HG03354 (cell line): Measurements from ENCODE around the gene POTEJ.
"Not testable (repeated sequence)": the region's sequence is repeated elsewhere in the genome, so short reads cannot be mapped to it uniquely, and the experiment has no call there.

ENCODE experiments used
- ATAC-seq: cut with Tn5 transposase; IDR thresholded peaks from one replicate; pipeline ENCODE4 v1.9.1; 2021; ENCODE audit warnings: mild to moderate bottlenecking; ENCODE audit not compliant: unreplicated experiment, poor library complexity, severe bottlenecking

POTEJ gene

GRCh38 chr2:130599926-130600325 is 11.3 kb upstream of the POTEJ start:
- ATAC-seq: not testable (repeated sequence)

GRCh38 chr2:130601648-130602302 is 9.5 kb upstream of the POTEJ start:
- not testable (repeated sequence) for ATAC-seq

DNA sequence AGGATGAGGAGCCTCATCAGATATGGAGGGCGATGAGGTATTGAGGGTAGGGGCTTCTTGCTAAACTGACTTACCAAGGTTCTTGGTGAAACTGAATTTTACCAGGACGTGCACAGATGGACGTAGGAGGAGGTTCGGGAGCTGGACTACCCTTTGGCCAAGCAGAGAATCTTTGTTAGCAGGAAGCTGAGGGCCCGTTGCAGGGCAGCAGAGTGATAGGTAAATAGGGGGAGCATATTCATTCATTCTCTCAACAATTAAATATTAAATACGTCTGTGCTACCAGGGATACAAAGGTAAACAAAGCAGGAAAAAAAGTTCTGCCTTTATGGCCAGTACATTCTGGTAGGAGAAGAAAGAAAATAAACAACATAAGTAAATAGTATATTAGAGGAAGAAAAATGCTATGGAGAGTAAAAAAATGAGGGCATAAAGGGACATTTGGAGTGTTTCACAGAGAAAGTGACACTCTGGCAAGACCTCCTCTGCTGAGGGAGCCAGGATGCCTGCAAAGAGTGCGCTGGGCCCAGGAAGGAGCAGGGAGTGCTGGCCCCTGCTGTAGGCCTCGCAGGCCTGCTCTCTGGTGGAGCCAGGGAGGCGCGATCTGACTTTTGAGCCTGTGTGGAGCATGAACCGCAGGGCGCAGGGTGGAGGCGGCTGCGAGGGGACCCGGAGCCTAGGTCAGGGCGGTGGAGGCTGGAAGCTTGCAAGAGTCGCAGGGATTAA is 2.8 kb upstream of the POTEJ start:
- ATAC-seq: not testable (repeated sequence)

DNA sequence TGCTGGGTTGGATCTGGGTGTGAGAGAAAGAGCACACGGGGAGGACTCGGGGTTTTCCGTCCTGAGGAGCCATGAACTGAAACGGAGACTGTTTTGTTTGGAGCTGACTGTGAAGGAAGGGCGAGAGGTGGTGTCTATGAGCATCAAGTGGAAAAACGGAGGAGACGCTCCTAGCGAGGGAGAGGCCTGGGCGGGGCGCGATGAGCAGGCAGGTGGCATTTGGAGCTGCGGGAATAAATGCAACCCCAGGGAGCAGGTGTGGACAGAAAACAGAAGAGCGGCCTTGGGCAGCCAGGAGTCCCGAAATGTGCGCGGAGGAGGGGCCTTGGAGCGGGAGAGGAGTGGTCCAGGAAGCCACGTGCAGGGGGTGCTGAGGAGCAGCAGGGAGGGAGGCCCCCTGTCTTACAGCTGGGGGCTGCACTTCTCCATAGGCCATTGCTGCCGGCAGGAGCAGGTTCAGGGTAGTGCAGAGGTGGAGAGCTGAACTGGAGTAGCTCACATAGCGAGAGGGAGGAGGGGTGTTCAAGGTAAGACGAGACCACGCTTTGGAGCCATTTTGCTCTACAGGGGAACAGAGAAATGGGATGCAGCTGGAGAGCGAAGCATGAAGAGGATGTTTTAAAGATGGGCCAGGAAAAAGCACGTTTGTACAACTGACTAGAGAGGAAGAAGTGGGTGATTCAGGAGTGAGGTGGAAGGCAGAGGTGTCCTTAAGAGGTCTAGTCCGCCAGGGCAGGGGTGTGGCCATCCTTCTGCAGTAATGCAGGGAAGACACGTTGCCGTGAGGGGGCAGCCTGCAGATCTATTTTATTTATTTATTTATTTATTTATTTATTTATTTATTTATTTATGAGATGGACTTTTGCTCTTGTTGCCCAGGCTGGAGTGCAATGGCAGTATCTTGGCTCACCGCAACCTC is 2.0 kb upstream of the POTEJ start:
- ATAC-seq: not testable (repeated sequence)

DNA sequence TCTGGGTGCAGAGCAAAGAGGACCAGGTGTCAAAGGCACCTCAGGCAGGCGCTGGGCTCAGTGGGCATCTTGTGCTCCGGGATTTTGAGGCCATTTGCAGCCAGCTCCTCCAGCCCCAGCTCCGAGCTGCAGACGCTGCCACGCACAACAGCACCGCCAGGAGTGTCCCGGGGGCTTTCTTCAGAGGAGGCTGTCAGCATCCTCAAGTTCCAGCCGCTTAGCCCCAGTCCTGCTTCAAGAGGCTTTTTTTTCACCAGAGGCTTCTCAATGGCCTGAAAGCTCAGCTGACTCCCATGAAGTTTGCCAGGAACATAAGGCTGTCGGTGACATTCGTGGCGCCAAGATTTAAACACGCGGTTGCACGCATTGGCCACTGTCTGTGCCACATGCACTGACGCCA is 754 bp upstream of the POTEJ start:
- not testable (repeated sequence) for ATAC-seq

GRCh38 chr2:130628784-130629475 is 17.7 kb downstream of the POTEJ start:
- not testable (repeated sequence) for ATAC-seq

DNA sequence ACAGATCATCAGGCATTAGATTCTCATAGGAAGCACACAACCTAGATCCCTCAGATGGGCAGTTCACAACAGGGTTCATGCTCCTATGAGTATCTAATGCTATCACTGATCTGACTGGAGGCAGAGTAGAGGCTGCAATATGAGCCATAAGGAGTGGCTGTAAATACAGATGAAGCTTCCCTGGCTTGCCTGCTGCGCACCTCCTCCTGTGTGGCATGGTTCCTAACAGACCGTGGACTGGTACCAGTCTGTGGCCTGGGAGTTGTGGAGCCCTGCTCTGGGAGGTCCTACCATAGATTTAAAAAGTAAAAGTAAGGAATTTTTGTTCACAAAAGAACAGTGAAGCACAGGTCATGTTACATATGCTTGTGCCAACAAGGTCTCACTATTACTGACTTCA is 27.7 kb downstream of the POTEJ start:
- not testable (repeated sequence) for ATAC-seq

GRCh38 chr2:130641688-130642087 is 30.4 kb downstream of the POTEJ start:
- ATAC-seq: not testable (repeated sequence)

- not testable (repeated sequence) for ATAC-seq
These were observed 38.0 kb downstream of the POTEJ start for GRCh38 chr2:130649285-130649684.

DNA sequence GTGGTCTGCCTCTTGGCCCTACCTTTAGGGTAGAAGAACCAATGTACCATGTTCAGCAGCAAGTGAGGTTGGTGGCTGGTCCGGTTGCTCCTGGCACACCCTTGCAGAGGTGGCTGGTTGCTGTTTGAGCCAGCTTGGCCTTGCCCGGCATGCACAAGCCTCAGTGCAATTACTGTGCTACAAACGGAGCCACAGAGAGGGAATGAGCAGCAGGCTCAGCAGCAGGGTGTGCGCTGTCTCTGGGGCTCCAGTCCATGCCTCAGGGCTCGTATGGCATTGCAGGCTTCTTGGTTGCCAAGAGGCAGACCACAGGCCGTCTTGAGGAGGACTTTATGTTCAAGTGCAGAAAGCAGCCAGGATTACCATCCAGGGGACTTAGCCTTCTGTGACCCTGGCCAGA is 53.3 kb downstream of the POTEJ start:
- ATAC-seq: not testable (repeated sequence)

- not testable (repeated sequence) for ATAC-seq
These were observed 54.4 kb downstream of the POTEJ start for GRCh38 chr2:130665596-130665995.

- ATAC-seq: not testable (repeated sequence)
These were observed 56.3 kb downstream of the POTEJ start for GRCh38 chr2:130667516-130667915.

DNA sequence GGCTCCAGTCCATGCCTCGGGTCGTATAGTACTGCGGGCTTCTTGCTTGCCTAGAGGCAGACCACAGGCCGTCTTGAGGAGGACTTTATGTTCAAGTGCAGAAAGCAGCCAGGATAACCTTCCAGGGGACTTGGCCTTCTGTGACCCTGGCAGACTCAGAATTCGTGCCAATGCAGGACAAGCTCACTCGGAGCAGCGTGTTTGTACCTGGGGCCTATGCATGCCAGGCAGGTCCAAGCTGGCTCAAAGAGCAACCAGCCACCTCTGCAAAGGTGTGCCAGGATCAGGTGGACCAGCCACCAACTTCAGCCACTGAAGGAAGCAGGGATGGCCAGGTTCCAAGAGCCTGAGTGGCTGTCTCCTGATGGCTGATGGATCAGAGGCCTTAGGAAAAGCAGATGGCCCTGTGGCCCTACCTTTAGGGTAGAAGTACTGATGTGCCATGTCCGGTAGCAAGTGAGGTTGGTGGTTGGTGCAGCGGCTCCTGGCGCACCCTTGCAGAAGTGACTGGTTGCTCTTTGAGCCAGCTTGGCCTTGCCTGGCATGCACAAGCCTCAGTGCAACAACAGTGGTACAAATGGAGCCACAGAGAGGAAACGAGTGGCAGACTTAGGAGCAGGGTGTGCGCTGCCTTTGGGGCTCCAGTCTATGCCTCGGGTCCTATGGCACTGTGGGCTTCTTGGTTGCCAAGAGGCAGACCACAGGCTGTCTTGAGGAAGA is 58.9 kb downstream of the POTEJ start:
- not testable (repeated sequence) for ATAC-seq

GRCh38 chr2:130692041-130692770 is 81.0 kb downstream of the POTEJ start:
- peak; percentile 23 for ATAC-seq

GRCh38 chr2:130693474-130693873 is 82.2 kb downstream of the POTEJ start:
- not testable (repeated sequence) for ATAC-seq

DNA sequence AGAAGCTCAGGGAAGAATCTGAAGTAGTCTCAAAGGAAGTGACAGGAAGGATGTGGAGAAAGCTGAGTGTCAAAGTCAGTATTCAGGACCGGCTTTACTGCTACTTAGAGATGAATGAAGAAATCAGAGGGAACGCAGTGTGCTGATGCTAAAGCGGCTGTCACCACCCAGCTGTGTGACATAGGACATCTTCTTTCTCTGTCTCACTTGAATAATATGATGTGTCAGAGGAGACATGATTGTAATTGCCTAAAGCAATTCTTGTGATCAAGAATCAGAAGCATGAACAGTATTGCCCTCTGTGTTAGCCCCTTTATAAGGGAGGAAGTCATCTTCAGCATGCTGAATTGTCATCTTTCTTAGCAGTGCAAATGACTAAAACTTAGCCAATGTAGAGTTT is 92.0 kb downstream of the POTEJ start:
- not testable (repeated sequence) for ATAC-seq
